MCF 10A (cell line): ENCODE results near the gene STRIT1. TPM values are rescaled to one million over a fixed set of nuclear protein-coding genes. Genes with fewer than 3 reads are reported as not detected.

Experiments used
- BruUV-seq: library from RNA; stranded (reverse); fragments of 400-500 nt; replicated peaks from 2 replicates; lab custom pipeline; 2021; lab: Mats Ljungman, UMichigan
- CTCF ChIA-PET: fragments of 300-600 bp; sonication (Branson Sonifier 250); formaldehyde crosslinking; extraction: SDS; loops from one replicate; lab custom pipeline; 2021; ENCODE audit warnings: antibody characterized with exemption, inconsistent platforms; lab: Yijun Ruan, JAX
- POLR2A ChIA-PET: fragments of 300-600, 350-650 bp; sonication (Branson Sonifier 250); formaldehyde crosslinking; extraction: SDS; loops from one replicate; lab custom pipeline; 2020; ENCODE audit warnings: antibody characterized with exemption, inconsistent platforms; lab: Yijun Ruan, JAX
- DNase-seq: peaks from one replicate; pipeline ENCODE4 v3.0.0-alpha.2; 2018; ENCODE audit not compliant: unreplicated experiment
- H3K27ac Mint-ChIP-seq: one replicate; pipeline ENCODE4 v1.8.0; 2022; ENCODE audit warnings: mild to moderate bottlenecking, low read depth, mixed read lengths; ENCODE audit not compliant: unreplicated experiment
- H3K27me3 Mint-ChIP-seq: one replicate; pipeline ENCODE4 v1.8.0; 2022; ENCODE audit warnings: mixed read lengths; ENCODE audit not compliant: insufficient read depth, unreplicated experiment
- H3K36me3 Mint-ChIP-seq: one replicate; pipeline ENCODE4 v1.8.0; 2022; ENCODE audit warnings: mild to moderate bottlenecking, moderate library complexity, mixed read lengths; ENCODE audit not compliant: insufficient read depth, unreplicated experiment
- H3K4me1 Mint-ChIP-seq: one replicate; pipeline ENCODE4 v1.8.0; 2022; ENCODE audit warnings: mixed read lengths; ENCODE audit not compliant: insufficient read depth, unreplicated experiment
- H3K4me3 Mint-ChIP-seq: one replicate; pipeline ENCODE4 v1.8.0; 2022; ENCODE audit warnings: mild to moderate bottlenecking, moderate library complexity, mixed read lengths; ENCODE audit not compliant: unreplicated experiment
- H3K9me3 Mint-ChIP-seq: one replicate; pipeline ENCODE4 v1.8.0; 2022; ENCODE audit warnings: mixed read lengths; ENCODE audit not compliant: unreplicated experiment
- intact Hi-C: fragments of 100-400 bp; cut with micrococcal nuclease; formaldehyde crosslinking; loops from 2 replicates; pipeline ENCODE4 v1.14.1; 2022
- total RNA-seq: library from RNA; stranded (reverse); gene quantifications from 2 replicates; pipeline ENCODE4 v1.2.3, GENCODE V29; 2022
- TF ChIP-seq, protein P1 (sequence below): fragments of 200-600 bp; IDR thresholded peaks from one replicate; pipeline ENCODE4 v1.8.0; 2022; ENCODE audit warnings: antibody characterized with exemption, mild to moderate bottlenecking; ENCODE audit not compliant: unreplicated experiment

Gene STRIT1
- total RNA-seq, 1 experiment from 2014 or later = not detected

DNA sequence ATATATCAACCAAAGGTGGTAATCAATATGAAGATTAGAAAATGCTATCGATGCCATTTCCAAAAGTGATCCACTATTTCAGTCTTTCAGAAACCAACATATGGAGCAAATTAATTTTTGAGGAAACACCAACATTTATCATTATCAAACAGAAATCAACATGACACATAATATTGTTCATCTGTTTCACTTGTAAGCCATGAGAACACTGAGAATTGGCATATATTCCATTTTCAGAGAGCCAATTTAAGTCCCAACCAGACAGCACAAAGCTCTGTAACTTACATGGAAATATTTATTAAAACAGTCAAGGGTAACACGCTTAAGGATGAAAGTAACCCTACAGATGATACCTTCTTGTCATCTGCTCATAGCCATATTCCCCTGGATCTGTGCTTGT, 37.6 kb upstream of the STRIT1 start:
- POLR2A ChIA-PET = interaction anchor here (0.6 kb wide), 1 partner anchor 430 kb away, joined by 3 read pairs; no protein-coding TSS in a partner anchor
- H3K27ac Mint-ChIP-seq = no peak overlapping the region
- no peaks in the 10 kb centered on the region for H3K9me3 Mint-ChIP-seq
- DNase-seq = no peak
- H3K36me3 Mint-ChIP-seq = no peaks in the 10 kb centered on the region
- no peaks in the 10 kb centered on the region for H3K27me3 Mint-ChIP-seq
- no peak overlapping the region for H3K4me3 Mint-ChIP-seq
- CTCF ChIA-PET = interaction anchor here (1.1 kb wide), 1 partner anchor 371 kb away, joined by 3 read pairs; no protein-coding TSS in a partner anchor
- intact Hi-C loops = no loop called here
- TF ChIP-seq, protein P1, sequence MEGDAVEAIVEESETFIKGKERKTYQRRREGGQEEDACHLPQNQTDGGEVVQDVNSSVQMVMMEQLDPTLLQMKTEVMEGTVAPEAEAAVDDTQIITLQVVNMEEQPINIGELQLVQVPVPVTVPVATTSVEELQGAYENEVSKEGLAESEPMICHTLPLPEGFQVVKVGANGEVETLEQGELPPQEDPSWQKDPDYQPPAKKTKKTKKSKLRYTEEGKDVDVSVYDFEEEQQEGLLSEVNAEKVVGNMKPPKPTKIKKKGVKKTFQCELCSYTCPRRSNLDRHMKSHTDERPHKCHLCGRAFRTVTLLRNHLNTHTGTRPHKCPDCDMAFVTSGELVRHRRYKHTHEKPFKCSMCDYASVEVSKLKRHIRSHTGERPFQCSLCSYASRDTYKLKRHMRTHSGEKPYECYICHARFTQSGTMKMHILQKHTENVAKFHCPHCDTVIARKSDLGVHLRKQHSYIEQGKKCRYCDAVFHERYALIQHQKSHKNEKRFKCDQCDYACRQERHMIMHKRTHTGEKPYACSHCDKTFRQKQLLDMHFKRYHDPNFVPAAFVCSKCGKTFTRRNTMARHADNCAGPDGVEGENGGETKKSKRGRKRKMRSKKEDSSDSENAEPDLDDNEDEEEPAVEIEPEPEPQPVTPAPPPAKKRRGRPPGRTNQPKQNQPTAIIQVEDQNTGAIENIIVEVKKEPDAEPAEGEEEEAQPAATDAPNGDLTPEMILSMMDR = no peak
- H3K4me1 Mint-ChIP-seq = no peaks in the 10 kb centered on the region
- no TSS peak for BruUV-seq

DNA sequence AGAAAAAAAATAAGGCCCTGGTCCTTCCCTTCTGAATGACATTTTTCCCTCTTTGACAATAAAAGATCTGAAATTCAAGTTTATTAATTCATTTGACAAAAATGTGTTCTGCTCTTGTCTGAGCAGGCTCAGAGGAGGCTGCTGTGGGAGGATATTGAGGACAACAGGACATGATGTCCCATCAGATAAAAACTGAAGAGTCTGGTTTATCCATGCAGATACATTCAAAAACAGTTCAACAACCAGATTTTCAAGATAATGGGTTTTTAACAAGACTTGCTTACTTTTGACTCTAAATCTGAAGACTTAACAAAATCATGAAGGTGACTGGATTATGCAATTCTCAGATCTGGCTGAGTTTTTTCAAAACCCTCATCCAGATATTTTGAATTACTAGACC, 36.9 kb upstream of the STRIT1 start:
- H3K9me3 Mint-ChIP-seq = no peaks in the 10 kb centered on the region
- POLR2A ChIA-PET = no interaction called here
- intact Hi-C loops = no loop called here
- TF ChIP-seq, protein P1 = no peak
- no peaks in the 10 kb centered on the region for H3K36me3 Mint-ChIP-seq
- H3K27me3 Mint-ChIP-seq = no peaks in the 10 kb centered on the region
- no peak overlapping the region for H3K4me3 Mint-ChIP-seq
- CTCF ChIA-PET = interaction anchor here (0.6 to 0.8 kb wide), 5 partner anchors 9 to 1003 kb away, joined by 3 read pairs; no protein-coding TSS in a partner anchor
- no peak for DNase-seq
- no peaks in the 10 kb centered on the region for H3K4me1 Mint-ChIP-seq
- no TSS peak for BruUV-seq
- H3K27ac Mint-ChIP-seq = no peak overlapping the region

DNA sequence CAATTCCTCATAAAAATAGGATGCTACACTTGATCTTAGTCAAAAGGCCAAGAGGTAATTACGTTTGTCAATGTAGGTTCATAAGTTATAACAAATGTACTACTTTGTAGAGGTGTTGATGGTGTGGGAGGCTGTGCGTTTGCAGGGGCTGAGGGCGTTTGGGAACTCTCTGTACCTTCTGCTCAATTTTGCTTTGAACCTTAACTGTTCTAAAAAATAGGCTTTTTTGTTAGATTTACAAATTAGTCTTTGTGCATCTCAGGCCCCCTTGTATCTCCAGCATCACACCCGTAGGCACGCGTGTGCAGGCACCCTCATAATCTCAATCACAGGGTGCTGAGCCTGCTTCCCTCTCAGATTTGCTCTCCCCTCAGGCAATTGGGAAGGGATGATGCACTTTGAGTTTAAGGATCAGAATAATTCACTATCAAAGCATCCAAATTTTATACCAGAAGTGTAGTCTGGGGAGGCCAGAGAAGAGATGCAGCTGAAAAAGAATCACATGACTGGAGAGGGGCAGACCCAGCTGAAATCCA, 36.1 kb upstream of the STRIT1 start:
- no peaks in the 10 kb centered on the region for H3K27me3 Mint-ChIP-seq
- intact Hi-C loops = no loop called here
- no peaks in the 10 kb centered on the region for H3K9me3 Mint-ChIP-seq
- ChIA-PET CTCF (interaction anchor here (0.7 to 0.8 kb wide), 3 partner anchors 8 to 1003 kb away, joined by 3 read pairs; no protein-coding TSS in a partner anchor), POLR2A (interaction anchor here (0.6 kb wide), 1 partner anchor 784 kb away, joined by 4 read pairs; no protein-coding TSS in a partner anchor)
- no TSS peak for BruUV-seq
- no peak overlapping the region for H3K4me3 Mint-ChIP-seq
- H3K4me1 Mint-ChIP-seq = no peaks in the 10 kb centered on the region
- no peak overlapping the region for H3K27ac Mint-ChIP-seq
- DNase-seq = no peak
- H3K36me3 Mint-ChIP-seq = no peaks in the 10 kb centered on the region
- TF ChIP-seq, protein P1 = no peak

DNA sequence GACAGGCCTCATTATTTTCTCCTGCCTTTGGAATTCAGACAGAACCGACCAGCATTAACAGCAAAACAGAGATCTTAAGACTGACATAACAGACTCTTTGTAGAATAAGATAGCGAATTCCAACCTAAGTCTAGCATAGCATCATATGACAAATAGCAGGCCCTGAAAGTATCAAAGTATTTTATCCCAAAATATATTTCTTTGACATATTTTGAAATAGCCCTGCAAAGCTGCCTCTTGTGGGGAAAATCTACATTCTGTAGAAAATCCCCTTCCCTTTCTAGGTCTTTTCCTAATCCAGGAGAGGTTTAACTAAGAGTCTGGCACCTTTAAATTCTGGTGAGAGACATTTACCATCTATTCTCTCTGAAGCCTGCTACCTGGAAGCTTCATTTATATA, 34.4 kb upstream of the STRIT1 start:
- ChIA-PET POLR2A (interaction anchor here (0.7 kb wide), 1 partner anchor 382 kb away, joined by 3 read pairs; no protein-coding TSS in a partner anchor), CTCF (interaction anchor here (1.1 kb wide), 1 partner anchor 374 kb away, joined by 3 read pairs; no protein-coding TSS in a partner anchor)
- no peaks in the 10 kb centered on the region for H3K36me3 Mint-ChIP-seq
- H3K27ac Mint-ChIP-seq = no peak overlapping the region
- DNase-seq = no peak
- TF ChIP-seq, protein P1 = no peak
- H3K9me3 Mint-ChIP-seq = no peaks in the 10 kb centered on the region
- intact Hi-C loops = no loop called here
- BruUV-seq = no TSS peak
- no peaks in the 10 kb centered on the region for H3K4me1 Mint-ChIP-seq
- H3K27me3 Mint-ChIP-seq = no peaks in the 10 kb centered on the region
- no peak overlapping the region for H3K4me3 Mint-ChIP-seq
